Stimulated activated CD4-positive, alpha-beta T cell treated with anti-CD3 and anti-CD28 coated beads, Interleukin-1b, Interleukin-23, amount 100 ng/mL, for 48 hours (primary cell): ENCODE measurements around the gene RNASEH2B.

ENCODE experiments used
- DNase-seq: peaks from one replicate; pipeline ENCODE4 v3.0.0-alpha.2; 2020

Gene RNASEH2B

DNA sequence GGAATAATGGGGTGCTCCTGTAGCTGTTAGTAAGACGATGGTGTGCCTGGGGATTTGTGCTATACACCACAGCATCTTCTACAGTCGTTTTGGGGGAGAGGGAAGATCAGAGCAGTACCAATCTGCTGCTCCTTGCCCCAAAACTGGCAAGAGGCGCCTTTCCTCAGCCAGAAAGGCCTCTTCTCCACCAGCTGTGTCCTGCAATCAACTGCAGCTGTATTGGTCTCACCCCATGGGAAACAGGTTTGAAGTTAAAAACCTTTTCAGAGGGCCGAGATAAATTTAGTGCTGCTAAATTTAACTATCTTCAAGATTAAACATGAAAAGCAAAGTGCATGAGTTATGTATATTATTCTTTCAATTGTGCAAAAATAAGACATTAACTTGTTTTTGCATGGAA is 1.2 kb upstream of the RNASEH2B start:
- DNase-seq, result no peak

DNA sequence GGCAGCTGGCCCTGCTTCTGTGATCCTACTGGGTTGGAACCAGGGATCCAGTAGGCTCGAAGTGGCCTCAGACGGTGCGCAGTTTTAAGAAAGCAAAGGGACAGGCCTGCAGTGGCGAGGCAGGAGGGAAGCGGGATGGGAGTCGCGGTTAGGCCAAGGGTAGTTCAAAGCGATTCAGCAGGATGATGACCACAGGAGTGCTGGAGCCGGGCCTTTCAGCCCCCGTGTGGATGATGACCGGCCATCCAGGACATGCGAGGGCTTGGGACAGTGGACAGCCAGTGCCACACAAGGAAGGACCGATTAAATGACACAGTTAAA is 854 bp downstream of the RNASEH2B start:
- no peak for DNase-seq

DNA sequence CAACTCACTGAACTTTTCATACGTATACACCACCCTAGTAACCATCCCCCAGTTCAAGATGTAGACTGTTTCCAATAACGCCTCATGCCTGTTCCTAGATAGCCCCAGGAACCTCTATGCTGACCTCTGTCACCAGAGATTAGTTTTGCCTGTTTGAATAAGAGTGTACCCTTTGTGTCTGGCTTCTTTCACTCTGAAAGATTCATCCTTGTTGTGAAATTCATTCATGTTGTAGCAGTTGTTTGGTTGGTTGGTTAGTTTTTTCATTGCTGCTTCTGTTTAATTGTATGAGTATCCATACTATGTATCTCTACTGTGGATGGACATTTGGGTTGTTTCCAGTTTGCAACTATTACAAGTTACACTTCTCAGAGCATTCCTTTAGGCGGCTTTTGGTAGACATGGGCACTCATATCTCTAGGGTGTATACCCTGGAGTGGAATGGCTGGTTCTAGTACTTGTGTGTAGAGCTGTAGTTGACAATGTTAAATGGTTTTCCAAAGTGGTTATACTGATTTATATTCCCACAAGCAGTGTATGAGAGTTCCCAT is 1.6 kb downstream of the RNASEH2B start:
- no peak for DNase-seq

DNA sequence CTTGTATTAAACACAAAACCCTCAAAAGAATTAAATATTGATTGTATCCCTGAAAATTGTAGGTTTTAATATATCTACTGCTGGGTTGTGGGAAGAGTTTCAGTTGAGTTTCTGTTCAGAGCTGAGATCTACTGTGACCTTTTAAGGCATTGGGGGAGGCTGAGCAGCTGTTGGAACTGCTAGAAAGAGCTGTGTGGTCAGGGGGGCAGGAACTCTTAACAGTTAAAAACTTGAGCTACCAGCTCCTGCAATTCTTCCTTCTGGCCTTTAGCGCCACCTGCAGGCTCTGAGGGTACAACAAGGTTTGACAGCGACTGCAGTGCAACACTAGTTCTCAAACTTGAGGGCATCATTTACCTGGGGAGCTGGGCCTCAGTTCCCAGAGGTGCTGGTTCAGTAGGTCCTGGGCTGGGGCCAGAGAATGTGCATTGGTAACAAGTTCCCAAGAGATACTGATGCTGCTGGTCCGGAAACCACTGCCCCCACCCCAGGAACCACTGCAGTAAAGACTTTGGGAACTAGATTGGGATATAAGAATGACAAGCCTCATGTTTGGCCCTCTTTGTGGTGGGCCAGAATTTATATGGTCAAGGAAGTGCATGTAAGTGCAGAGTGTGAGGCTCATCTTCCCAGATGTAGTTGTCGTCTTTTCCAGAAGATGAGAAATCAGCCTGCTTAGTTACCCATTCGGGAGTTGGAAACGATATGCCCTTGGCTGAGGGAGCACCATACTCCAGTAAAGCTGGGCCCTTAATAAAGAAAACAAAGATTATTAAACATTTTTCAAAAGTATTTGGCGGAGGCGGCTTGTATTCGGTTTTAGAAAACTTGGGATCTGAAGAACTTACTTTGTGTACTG is 2.6 kb downstream of the RNASEH2B start:
- DNase-seq, result peak; percentile 90

DNA sequence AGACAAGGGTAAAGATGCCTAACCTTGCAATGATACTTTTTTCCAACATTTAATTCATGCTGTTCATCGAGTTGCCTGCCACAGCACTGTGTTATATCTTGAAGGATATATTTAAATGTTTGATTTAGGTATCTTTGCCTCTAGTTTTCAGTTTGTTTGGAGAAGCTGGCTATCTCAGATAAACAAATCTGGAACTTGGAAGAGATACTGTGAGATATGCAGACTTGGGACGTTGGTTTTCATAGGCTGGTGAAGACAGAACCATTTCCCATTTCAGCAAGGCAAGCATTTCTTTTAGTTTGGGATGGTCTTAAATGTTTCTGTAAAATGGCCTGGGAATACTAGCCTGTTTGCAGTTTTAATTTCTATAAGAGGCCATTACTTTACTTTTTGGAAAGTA is 3.3 kb downstream of the RNASEH2B start:
- DNase-seq, result no peak

DNA sequence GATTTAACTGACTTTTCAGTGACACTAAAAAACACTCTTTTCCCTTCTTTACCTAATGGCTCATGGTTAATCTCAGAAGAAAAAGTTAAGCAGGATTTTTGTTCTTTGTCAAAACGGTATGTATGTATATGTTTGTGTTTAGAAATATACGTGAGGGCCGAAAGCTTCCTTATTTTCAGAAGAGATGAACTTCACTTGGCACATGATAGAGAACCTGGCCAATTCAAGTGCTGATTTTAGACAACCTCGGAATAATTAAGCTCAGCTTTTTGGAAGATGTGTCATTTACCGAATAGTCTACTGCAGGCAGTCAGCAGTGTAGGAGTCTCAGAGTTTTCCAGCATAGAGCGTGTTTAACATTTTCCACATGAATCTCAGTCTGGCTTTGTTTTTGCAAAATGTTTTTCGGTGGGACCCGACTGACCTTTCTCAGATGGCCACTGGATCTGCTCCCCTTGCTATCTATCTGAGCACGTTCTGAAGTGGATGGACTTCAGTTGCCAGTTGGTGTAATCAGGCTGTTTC is 4.6 kb downstream of the RNASEH2B start:
- no peak for DNase-seq

DNA sequence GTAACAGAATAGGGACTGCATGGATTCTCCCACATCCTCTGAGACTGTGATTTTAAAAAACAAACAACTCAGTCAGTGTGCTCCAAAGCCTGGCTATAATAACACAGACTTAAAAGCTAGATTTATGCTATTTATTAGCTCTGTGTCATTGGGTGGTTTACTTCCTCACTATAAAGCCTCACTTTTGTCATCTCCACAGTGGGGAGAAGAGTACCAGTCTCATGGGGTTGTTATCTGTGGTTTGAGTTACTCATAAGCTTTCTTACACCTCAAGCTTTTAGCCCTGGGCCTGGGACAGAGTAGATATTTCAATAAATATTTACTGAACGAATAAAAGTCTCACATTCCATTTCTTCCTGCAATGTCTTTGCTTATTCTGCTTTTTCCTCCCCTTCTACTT is 5.3 kb downstream of the RNASEH2B start:
- no peak for DNase-seq

DNA sequence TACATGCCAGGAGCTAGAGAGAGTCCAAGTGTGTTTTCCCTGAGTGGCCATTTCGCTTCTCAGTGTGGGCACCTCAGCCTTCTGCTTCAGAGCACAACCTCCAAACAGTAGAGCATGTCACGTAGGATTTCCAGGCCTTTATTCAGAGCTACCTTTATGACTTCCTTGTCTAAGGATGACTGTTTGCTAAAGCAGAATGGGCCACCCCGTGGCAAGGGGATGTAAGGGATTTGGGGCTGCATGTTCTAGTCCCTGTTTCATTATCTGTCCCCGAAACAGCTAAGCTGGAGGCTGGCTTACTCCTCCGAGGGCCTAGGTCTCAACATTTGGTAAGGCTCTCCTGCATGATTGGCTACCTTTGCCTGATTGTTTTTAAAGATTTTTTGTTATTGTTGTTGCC is 6.0 kb downstream of the RNASEH2B start:
- DNase-seq, result peak; percentile 53

DNA sequence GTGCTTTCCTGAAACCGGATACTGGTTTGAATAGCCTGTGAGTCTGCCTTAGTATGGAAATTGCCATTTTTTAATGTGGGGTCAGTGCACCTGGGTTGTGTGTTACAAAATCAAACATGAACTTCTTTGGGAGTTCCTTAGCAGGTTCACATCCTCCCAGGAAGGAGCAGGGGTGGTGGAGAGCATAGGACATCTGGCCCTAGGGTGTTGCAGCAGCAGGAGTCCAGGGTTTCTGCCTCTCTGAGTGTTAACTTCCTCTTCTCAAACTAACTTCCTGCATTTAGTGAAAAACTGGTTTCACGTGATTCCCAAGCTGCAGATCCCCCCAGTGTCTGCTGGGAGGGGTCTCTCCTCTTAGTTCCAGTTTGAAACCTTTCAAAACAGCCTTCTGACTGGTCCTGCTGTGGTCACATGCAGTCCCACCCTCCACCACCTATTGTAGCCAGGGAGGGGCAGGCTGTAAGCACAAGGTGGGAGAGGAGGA is 7.2 kb downstream of the RNASEH2B start:
- DNase-seq, result no peak

DNA sequence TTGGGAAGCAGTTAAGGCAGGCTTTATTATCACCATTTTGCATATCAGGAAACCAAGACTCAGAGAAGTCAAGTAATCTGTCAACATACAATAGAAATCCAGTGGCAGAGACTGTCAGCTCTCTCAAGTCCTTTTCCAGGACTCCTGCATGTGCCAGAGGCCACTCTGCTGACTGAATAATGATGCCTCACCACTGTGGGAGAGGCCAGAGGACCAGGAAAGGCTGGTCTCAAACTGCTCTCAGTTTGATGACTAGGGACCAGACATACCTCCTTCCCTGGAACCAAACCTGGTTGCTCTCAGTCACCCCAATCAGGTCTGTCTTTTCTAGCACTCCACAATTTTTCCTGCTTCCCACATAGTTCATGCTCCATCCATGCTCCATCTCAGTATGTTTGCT is 8.0 kb downstream of the RNASEH2B start:
- DNase-seq, result no peak

DNA sequence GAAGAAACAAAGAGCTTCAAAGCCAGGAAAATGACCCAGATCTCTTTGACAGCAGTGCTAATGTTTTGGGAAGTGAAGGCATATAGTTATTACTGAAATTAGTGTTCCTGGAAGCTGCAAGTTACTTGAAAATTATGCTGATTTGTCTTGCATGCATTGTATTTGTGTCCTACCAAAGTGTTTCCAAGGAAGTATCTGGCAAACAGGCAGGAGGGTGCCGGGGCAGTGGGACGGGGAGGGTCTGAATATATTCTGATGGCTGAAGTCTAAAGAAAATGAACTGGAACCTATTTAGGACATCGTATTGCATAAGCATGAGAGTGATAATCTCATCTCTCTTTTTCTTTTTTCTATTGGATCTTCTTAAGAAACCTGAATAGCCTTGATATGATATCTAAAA is 9.0 kb downstream of the RNASEH2B start:
- DNase-seq, result no peak

DNA sequence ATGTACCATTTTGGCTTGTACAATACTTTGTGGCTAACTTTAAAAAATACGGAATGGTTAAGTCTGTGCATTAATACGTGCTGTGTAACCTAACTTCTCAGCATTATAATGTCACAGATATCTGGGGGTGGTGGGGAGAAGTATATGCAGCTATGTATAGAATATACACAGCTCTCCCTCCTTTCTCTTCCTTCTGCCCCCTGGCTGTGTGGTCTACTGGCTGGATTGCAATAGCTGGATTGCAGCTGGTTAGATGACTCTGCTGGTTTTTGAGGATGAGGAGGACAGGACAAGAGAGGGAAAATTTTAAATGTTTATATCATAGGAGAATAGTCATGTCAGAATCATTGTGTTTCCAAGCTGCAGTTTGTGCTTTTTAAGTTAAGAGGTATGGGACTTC is 9.7 kb downstream of the RNASEH2B start:
- DNase-seq, result no peak

DNA sequence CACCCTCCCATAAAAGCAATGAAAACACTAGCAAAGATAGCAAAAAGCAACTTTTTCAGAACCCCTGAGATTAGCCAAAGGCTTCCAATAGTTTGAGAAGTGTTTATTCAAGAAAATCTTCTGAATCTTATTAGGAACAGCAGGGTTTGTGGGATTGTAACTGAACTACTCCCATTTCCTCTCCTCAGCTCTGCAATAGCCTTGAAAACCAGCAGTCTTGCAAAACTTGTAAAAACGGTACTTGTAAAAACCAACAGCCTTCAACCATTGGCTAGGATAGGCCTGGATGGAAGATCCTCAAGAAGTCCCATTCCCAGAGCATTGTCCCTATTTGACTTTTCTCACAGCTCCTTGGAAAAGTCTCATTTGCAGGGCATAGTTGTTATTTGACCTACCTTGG is 12.1 kb downstream of the RNASEH2B start:
- DNase-seq, result no peak

DNA sequence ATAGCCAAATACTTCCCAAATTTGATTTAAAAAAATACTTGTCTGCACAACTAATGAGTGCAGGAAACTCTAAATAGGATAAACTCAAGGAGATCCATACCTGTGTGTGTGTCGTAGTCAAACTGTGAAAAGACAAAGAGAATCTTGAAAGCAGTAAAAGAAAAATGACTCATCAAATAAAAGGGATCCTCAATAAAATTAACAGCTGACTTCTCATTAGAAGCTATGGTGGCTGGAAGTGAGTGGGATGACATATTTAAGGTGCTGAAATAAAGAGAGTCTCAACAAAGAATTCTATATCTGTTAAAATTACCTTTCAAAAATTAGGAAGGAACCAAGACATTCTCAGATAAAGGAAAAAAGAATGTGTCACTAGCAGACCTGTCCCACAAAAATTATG is 13.7 kb downstream of the RNASEH2B start:
- DNase-seq, result no peak

DNA sequence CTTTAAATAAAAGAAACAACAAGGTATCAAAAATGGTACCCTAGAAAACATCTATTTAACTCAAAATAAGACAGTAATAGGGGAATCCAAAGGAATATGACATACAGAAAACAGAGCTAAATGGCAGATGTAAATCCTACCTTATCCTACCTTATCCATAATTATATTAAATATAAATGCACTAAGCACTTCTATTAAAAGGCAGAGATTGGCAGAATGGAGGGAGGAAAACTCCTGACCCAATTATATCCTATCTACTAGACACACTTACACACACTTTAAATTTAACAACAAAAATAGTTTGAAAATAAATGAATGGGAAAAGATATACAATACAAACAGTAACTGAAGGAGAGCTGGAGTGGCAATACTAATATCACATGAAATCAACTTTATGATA is 14.4 kb downstream of the RNASEH2B start:
- DNase-seq, result no peak

DNA sequence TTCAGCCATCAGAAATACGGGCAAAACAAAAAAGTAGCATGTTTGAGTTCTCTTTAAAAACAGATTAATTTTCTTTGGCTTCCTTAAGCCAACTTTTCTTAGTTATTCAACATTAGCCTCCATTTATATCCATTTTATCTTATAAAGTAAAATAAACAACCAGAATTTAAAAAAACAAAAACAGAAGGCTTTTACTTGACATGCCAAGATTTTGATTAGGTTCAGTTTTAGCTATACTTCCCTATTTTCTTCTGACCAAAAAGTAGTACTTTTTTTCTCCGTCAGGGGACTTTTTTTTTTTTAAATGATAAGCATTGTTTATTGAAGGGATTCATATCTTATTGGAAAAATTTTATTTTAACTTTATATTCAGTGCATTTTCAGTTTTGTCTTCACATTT is 18.1 kb downstream of the RNASEH2B start:
- DNase-seq, result no peak

DNA sequence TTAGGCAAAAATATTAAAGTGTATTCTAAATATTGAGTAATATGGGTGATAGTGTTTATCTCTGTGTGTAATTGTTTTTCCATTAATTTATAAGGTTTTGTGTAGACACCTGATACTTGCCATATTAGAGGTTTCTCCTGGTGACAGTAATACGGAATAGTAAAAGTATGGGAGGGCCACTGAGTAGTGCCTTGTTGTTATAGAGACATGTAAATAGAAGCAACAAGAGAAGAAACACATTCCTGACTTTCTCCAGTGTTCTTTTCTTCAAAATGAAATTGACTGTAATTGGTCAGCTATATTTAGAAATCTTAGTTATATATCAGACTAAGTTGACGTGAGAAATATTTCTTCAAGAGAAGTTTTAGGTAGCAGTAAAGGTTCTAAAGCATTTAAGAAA is 18.5 kb downstream of the RNASEH2B start:
- no peak for DNase-seq

DNA sequence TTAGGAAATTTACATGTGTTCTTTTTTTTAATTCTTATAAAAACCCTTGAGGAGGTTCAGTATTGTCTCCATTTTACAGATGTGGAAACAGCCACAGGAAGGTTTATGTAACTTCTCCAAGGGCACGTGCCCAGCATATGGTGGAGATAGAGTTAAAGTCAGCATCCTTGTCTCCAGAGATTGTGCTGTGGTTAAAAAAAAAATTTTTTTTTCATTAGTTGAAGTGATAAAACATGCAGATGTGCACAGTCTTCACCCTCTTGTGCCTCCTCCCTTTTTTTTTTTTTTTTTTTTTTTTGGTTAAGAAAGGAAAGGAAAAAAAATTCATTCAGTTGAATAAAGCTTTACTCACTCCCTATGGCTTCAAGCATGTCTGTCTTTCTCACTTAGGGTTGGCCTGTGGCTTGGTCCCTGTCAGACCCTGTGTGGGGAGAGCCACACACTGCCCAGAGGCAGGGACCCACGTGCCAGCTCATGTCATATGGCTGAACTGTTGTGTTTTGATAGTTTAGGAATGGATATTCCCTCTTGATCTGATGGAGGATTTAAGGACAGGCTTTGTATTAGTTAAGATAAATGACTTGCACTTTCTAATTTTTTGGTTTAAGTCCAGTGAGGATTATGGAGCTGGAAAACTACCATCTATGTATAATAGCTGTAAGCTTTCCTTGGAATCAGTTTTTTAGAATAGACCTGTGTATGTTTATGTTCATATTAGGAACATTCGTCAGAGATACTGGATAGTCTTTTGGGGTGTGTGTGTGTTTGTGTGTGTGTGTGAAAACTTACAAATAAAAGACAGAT is 19.3 kb downstream of the RNASEH2B start:
- DNase-seq, result no peak

DNA sequence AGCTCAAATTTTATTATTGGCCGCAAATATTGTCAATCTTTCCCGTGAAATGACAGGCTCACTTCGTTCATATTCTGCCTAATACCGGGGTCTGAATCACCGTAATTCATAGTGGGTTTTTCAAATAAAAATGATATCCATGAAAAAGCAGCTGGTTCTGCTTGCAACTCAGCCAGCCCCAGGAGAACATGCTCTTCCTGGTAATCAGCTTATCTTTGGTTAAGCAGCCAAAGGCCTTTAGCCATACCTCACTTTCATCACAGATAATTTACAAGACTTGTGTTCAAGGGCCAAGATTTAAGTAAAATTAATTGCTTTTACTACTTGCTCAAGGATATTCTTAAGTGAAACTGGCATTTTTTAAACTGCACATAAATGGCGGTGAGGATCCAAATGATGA is 22.5 kb downstream of the RNASEH2B start:
- DNase-seq, result no peak

DNA sequence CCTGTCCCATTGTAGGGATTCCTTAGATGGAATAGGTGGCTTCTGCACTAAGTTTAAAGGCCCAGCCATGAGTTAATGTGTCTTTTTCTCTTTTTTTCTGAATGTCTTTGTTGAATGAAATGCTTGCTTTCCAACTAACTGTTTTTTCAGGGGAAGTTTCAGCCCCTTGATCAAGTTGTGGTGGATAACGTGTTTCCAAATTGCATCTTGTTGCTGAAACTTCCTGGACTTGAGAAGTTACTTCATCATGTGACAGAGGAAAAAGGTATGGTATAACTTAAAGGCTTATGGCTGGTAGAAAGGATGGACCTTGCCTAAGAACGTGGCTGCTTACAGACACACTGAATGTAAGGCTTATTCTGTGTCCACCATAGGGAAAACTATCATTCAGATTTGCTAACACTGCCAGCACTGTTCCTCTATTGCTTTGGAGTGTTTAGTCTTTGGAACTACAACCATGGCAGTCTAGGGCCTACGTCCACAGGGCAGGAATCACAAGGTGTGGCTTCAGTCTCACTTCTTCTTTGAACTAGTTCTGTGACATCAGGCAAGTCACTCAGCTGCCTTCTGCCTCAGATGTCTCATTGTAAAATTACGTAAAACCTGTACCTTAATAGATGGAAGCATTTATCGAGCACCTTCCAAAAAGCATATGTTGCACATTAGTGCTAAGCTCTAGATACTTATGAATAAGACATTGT is 25.3 kb downstream of the RNASEH2B start:
- no peak for DNase-seq

DNA sequence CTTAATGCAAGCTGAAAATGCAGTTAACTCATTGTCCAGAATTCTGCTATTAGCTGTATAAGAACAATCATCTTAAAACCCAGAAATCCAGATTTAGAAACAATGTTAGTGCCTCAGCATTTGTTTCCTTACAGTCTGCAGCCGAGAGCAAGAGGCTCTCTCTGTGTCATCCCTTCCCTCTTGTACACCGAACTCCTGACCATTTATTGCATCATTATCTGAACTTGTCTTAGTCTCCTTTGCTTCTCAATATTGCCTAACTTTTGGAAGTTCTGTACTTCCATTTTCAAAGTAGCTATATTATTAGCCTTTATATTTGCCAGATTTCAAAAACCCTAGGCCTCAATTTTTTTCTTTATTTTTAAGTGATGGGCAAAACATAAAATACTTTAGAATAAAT is 27.1 kb downstream of the RNASEH2B start:
- DNase-seq, result no peak

DNA sequence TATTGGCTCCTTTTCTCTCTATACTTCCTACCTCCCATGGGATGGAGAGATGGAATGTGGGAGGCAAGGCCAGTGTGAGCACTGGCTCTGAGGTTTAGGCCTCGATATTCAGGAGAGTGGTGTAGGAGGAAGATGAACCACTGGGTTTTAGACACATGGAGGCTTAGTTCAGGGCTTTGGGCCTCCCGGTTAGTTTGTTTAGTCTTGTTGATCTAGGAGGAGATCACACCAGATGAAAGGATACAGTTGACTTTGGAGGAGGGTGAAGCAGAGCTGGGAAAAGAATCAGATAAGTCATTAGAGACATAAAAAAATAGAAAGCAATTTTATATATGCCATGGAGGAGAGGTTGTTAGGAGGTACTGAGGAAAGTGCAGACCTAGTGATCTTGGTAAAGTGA is 30.9 kb downstream of the RNASEH2B start:
- no peak for DNase-seq

DNA sequence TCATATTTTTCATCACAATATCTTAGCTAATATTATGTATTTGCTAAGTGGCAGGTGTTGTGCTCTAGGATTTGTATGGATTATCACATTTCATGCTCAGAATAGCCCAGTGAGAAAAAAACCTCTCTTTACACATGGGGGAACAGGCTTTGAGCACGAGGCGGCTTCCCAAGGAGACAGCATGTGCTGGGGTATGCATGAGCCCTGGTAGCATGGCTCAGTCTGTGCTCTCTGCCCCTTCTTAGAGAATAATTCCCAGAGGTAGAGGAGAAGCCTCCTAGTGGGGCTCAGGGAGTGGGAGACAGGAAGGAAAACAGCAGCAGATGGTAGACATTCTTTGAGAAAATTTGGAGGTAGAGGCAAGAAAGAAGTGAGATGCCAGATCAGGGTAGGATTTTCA is 31.6 kb downstream of the RNASEH2B start:
- no peak for DNase-seq
